ENCODE data around the gene CALU. TPM values are rescaled to one million over a fixed set of nuclear protein-coding genes. Genes with fewer than 3 reads are reported as not detected.
A peak's percentile ranks its signal among the peaks of the same experiment; 100 is the strongest.

Gene CALU
- total RNA-seq, 2 experiments from 2014 or later = 30.9 to 33.1 TPM

GRCh38 chr7:128783143-128783861, 44.1 kb downstream of the CALU start:
- CTCF ChIA-PET = interaction anchor here (1.2 to 1.5 kb wide), 2 partner anchors 11 to 100 kb away, joined by 3 to 4 read pairs; no protein-coding TSS in a partner anchor
- ATAC-seq (no peak), DNase-seq (peak; percentile 25)
- H3K36me3 Mint-ChIP-seq (ENCODE audit: low read depth) = no peaks in the 10 kb centered on the region
- H3K27me3 Mint-ChIP-seq = no peaks in the 10 kb centered on the region
- no peak overlapping the region for H3K4me3 Mint-ChIP-seq
- intact Hi-C loops (cut with micrococcal nuclease) = no loop called here
- no peak for TF ChIP-seq CTCF (IDR thresholded peaks at IDR 0.05)
- H3K9me3 Mint-ChIP-seq = no peaks in the 10 kb centered on the region
- no peaks in the 10 kb centered on the region for H3K4me1 Mint-ChIP-seq (ENCODE audit: low read depth)
- no peak overlapping the region for H3K27ac Mint-ChIP-seq
- POLR2A ChIA-PET = no interaction called here

GRCh38 chr7:128785738-128786137, 46.6 kb downstream of the CALU start:
- H3K4me3 Mint-ChIP-seq = no peak overlapping the region

GRCh38 chr7:128788446-128789412, 49.6 kb downstream of the CALU start:
- H3K4me1 Mint-ChIP-seq (ENCODE audit: low read depth) = peaks cover 8% of the 10 kb centered on the region
- CTCF ChIA-PET = no interaction called here
- H3K36me3 Mint-ChIP-seq (ENCODE audit: low read depth) = no peaks in the 10 kb centered on the region
- no peak overlapping the region for H3K27ac Mint-ChIP-seq
- no peak overlapping the region for H3K4me3 Mint-ChIP-seq
- H3K27me3 Mint-ChIP-seq = peaks cover 4% of the 10 kb centered on the region
- intact Hi-C loops (cut with micrococcal nuclease) = no loop called here
- no peak for TF ChIP-seq CTCF (IDR thresholded peaks at IDR 0.05)
- POLR2A ChIA-PET = interaction anchor here (1.0 kb wide), 1 partner anchor 13 kb away, joined by 4 read pairs; no protein-coding TSS in a partner anchor
- no peaks in the 10 kb centered on the region for H3K9me3 Mint-ChIP-seq
- no peak for ATAC-seq
- DNase-seq = no peak

More at GRCh38 chr7:128785738-128786137, 46.6 kb downstream of the CALU start:
- no peak overlapping the region for H3K27ac Mint-ChIP-seq
- no peak for TF ChIP-seq CTCF (IDR thresholded peaks at IDR 0.05)
- no peaks in the 10 kb centered on the region for H3K36me3 Mint-ChIP-seq (ENCODE audit: low read depth)
- ChIA-PET CTCF (interaction anchor here (0.8 to 1.9 kb wide), 4 partner anchors 9 to 98 kb away, joined by 3 to 9 read pairs (median 4); partner anchors contain the start of gene ATP6V1F), POLR2A (interaction anchor here (0.7 kb wide), 1 partner anchor 23 kb away, joined by 3 read pairs; no protein-coding TSS in a partner anchor)
- ATAC-seq (no peak), DNase-seq (no peak)
- intact Hi-C loops (cut with micrococcal nuclease) = no loop called here
- H3K9me3 Mint-ChIP-seq = no peaks in the 10 kb centered on the region
- H3K4me1 Mint-ChIP-seq (ENCODE audit: low read depth) = peaks cover 4% of the 10 kb centered on the region
- H3K27me3 Mint-ChIP-seq = peaks cover 4% of the 10 kb centered on the region

GRCh38 chr7:128790315-128791041, 51.3 kb downstream of the CALU start:
- peaks cover 8% of the 10 kb centered on the region for H3K4me1 Mint-ChIP-seq (ENCODE audit: low read depth)
- POLR2A ChIA-PET = no interaction called here
- H3K9me3 Mint-ChIP-seq = no peaks in the 10 kb centered on the region
- peaks cover 4% of the 10 kb centered on the region for H3K27me3 Mint-ChIP-seq
- TF ChIP-seq CTCF (IDR thresholded peaks at IDR 0.05) = no peak
- ATAC-seq (peak; percentile 14), DNase-seq (no peak)
- peak overlapping the region; percentile 80 for H3K4me3 Mint-ChIP-seq
- intact Hi-C loops (cut with micrococcal nuclease) = no loop called here
- CTCF ChIA-PET = no interaction called here
- no peak overlapping the region for H3K27ac Mint-ChIP-seq
- no peaks in the 10 kb centered on the region for H3K36me3 Mint-ChIP-seq (ENCODE audit: low read depth)
